Panc1 (cell line): ENCODE measurements around the gene CYFIP2. TPM values are rescaled to one million over a fixed set of nuclear protein-coding genes. Genes with fewer than 3 reads are reported as not detected.

Source experiments
- ATAC-seq: fragments of 200-7000 bp; cut with Tn5 transposase; 2 replicates; pipeline ENCODE4 v1.9.1; 2020; ENCODE audit warnings: mild to moderate bottlenecking, moderate library complexity
- BruUV-seq: library from RNA; stranded (reverse); fragments of 400-500 nt; replicated peaks from 2 replicates; lab custom pipeline; 2021; lab: Mats Ljungman, UMichigan
- CTCF ChIA-PET: fragments of 300-600 bp; sonication (Branson Sonifier 250); formaldehyde crosslinking; loops from one replicate; lab custom pipeline; 2022; ENCODE audit warnings: antibody characterized with exemption; lab: Charles Lee
- POLR2A ChIA-PET: fragments of 300-600 bp; sonication (Branson Sonifier 250); formaldehyde crosslinking; loops from one replicate; lab custom pipeline; 2022; ENCODE audit warnings: antibody characterized with exemption; lab: Charles Lee
- DNase-seq: peaks from one replicate; pipeline ENCODE4 v3.0.0-alpha.2; 2010; ENCODE audit warnings: low read depth, low spot score
- H3K27ac ChIP-seq: 2 replicates; pipeline ENCODE4 v1.5.1; 2011; ENCODE audit warnings: mild to moderate bottlenecking, low read length, inconsistent platforms
- H3K27me3 ChIP-seq: fragments of 200-500 bp; sonication (Bioruptor generic); 2 replicates; pipeline ENCODE4 v1.6.0; 2014; ENCODE audit warnings: low read length, inconsistent platforms; ENCODE audit not compliant: control insufficient read depth, insufficient read depth
- H3K36me3 ChIP-seq: fragments of 200-500 bp; sonication (Bioruptor generic); 2 replicates; pipeline ENCODE4 v1.5.1; 2014; ENCODE audit warnings: inconsistent platforms, mild to moderate bottlenecking, low read length, moderate library complexity; ENCODE audit not compliant: control insufficient read depth, insufficient read depth
- H3K4me1 ChIP-seq: 2 replicates; pipeline ENCODE4 v1.5.1; 2011; ENCODE audit warnings: inconsistent platforms, mild to moderate bottlenecking, low read length, moderate library complexity; ENCODE audit not compliant: control insufficient read depth, insufficient read depth
- H3K4me3 ChIP-seq, 2 experiments: 2 replicates each; pipeline ENCODE4 v1.5.1; 2011 to 2012; ENCODE audit warnings: low read depth in 2 of 2, low read length in 2 of 2, mild to moderate bottlenecking in 2 of 2, inconsistent platforms in 1 of 2, moderate library complexity in 1 of 2
- H3K9me3 ChIP-seq: fragments of 200-500 bp; sonication (Bioruptor generic); 2 replicates; pipeline ENCODE4 v1.5.1; 2014; ENCODE audit warnings: low read depth, mild to moderate bottlenecking, inconsistent platforms, low read length, moderate library complexity; ENCODE audit not compliant: control insufficient read depth, insufficient read depth
- POLR2AphosphoS5 ChIP-seq: IDR thresholded peaks from 2 replicates; pipeline ENCODE4 v1.6.1; 2012; ENCODE audit warnings: mild to moderate bottlenecking, low read depth, low read length, moderate library complexity
- SIN3A ChIP-seq: IDR thresholded peaks from 2 replicates; pipeline ENCODE4 v1.6.1; 2012; ENCODE audit warnings: low read depth, mild to moderate bottlenecking, low read length, moderate library complexity, borderline replicate concordance; ENCODE audit not compliant: insufficient read depth
- TCF7L2 ChIP-seq: IDR thresholded peaks from 2 replicates; pipeline ENCODE4 v1.6.1; 2011; ENCODE audit warnings: mild to moderate bottlenecking, low read depth, low read length, inconsistent platforms
- in situ Hi-C: cut with HindIII; loops from 2 replicates; pipeline ENCODE4 v1.10.0; 2016; ENCODE audit warnings: low sequenced_read_pairs, low pct_unique_long_range_greater_than_20kb
- intact Hi-C: fragments of 100-400 bp; cut with micrococcal nuclease; formaldehyde crosslinking; loops from one replicate; pipeline ENCODE4 v1.10.0; 2022; ENCODE audit not compliant: unreplicated experiment
- total RNA-seq: library from RNA; stranded (reverse); gene quantifications from one replicate; pipeline ENCODE4 v1.2.1, GENCODE V29; 2021; ENCODE audit not compliant: unreplicated experiment
- TF ChIP-seq, protein P1 (sequence below), 2 experiments: IDR thresholded peaks; 2 replicates each; pipeline ENCODE4 v1.6.1; 2011 to 2012; ENCODE audit warnings: low read depth in 2 of 2, control low read depth in 1 of 2, low read length in 1 of 2, mild to moderate bottlenecking in 1 of 2, moderate library complexity in 1 of 2; ENCODE audit not compliant: insufficient read depth in 1 of 2
- TF ChIP-seq, protein P2 (sequence below): fragments of 450-650 bp; IDR thresholded peaks from 2 replicates; pipeline ENCODE4 v1.5.1; 2017; ENCODE audit warnings: mild to moderate bottlenecking

Gene CYFIP2
- total RNA-seq, 1 experiment from 2014 or later: 0.80 TPM

DNA sequence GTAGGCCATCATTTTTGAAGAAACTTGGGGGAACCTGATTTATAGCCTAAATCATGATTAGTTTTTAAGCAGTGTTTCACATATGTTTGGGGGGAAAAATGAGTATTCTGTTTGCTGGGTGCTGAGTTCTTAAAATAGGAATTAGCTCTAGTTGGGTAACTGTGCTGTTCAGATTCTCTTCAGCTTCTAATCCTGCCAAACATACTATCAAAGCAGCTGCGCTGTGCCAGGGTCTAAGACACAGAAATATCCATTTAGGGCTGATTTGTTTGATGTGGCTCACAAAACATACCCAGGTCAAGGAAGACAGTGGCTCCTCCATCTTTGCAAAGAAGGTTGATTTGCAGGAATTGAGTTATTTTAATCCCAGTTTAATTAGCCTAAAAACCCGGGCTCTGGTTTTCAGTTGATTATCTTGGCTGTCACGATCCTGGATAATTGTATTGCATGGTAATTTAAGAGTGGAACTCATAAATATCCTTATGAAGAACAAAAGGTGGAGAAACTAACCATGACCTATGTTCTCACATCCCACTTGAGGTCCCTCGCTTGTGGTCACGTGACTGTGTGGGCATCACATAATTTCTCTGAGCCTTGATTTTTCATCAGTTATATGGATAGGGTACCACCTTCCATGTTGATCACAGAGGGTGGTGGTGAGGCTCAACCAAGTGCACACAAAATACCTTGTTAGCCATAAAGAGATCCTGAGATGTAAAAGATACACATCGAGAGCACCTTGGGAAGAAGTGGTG is 18.7 kb downstream of the CYFIP2 start:
- Histone ChIP-seq H3K27me3 (peaks cover 7% of the 10 kb centered on the region), H3K27ac (no peak overlapping the region), H3K36me3 (no peaks in the 10 kb centered on the region), H3K4me3 (no peak overlapping the region), H3K9me3 (no peaks in the 10 kb centered on the region), H3K4me1 (no peaks in the 10 kb centered on the region)
- DNase-seq (no peak), ATAC-seq (no peak)
- CTCF ChIA-PET: no interaction called here
- intact Hi-C loops (no loop called here), in situ Hi-C loops (no loop called here)
- BruUV-seq: no TSS peak
- TF ChIP-seq TCF7L2 (no peak), POLR2AphosphoS5 (no peak), SIN3A (no peak)
- TF ChIP-seq, protein P1, sequence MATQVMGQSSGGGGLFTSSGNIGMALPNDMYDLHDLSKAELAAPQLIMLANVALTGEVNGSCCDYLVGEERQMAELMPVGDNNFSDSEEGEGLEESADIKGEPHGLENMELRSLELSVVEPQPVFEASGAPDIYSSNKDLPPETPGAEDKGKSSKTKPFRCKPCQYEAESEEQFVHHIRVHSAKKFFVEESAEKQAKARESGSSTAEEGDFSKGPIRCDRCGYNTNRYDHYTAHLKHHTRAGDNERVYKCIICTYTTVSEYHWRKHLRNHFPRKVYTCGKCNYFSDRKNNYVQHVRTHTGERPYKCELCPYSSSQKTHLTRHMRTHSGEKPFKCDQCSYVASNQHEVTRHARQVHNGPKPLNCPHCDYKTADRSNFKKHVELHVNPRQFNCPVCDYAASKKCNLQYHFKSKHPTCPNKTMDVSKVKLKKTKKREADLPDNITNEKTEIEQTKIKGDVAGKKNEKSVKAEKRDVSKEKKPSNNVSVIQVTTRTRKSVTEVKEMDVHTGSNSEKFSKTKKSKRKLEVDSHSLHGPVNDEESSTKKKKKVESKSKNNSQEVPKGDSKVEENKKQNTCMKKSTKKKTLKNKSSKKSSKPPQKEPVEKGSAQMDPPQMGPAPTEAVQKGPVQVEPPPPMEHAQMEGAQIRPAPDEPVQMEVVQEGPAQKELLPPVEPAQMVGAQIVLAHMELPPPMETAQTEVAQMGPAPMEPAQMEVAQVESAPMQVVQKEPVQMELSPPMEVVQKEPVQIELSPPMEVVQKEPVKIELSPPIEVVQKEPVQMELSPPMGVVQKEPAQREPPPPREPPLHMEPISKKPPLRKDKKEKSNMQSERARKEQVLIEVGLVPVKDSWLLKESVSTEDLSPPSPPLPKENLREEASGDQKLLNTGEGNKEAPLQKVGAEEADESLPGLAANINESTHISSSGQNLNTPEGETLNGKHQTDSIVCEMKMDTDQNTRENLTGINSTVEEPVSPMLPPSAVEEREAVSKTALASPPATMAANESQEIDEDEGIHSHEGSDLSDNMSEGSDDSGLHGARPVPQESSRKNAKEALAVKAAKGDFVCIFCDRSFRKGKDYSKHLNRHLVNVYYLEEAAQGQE (IDR thresholded peaks at IDR 0.05; ENCODE audit: insufficient read depth in 1 of 2, low read depth in 2 of 2, low read length in 1 of 2): no peak
- TF ChIP-seq, protein P2, sequence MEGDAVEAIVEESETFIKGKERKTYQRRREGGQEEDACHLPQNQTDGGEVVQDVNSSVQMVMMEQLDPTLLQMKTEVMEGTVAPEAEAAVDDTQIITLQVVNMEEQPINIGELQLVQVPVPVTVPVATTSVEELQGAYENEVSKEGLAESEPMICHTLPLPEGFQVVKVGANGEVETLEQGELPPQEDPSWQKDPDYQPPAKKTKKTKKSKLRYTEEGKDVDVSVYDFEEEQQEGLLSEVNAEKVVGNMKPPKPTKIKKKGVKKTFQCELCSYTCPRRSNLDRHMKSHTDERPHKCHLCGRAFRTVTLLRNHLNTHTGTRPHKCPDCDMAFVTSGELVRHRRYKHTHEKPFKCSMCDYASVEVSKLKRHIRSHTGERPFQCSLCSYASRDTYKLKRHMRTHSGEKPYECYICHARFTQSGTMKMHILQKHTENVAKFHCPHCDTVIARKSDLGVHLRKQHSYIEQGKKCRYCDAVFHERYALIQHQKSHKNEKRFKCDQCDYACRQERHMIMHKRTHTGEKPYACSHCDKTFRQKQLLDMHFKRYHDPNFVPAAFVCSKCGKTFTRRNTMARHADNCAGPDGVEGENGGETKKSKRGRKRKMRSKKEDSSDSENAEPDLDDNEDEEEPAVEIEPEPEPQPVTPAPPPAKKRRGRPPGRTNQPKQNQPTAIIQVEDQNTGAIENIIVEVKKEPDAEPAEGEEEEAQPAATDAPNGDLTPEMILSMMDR: no peak
- POLR2A ChIA-PET: no interaction called here

DNA sequence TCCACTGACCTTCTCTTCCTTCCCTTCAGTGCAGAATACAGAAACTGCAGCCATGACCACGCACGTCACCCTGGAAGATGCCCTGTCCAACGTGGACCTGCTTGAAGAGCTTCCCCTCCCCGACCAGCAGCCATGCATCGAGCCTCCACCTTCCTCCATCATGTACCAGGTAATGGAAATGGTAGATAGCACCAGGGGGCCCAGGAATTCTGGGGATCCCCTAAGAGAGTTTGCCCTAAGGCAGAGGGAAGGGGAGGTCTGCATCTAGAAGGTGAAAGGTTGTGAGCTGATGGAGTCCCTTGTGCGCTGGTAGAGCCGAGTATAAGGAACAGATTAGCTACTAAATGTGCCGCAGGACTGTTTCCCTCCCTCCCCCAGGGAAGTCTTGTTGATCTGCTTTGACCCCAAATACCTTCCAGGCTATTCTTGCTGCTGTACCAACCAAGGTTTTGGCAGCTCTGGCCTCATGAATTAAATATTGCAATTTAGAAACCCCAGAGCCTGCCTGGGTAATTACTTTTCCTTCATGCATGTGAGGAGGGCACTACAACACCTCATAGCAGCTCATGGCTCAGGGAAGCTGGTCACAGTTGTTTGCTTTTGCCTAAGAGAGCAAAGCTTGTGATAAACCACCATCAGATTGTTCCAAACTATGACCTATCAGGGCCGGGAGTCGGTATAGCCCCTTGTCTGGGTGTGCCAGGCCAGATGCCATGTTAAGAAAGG is 19.6 kb downstream of the CYFIP2 start:
- POLR2A ChIA-PET: no interaction called here
- TF ChIP-seq POLR2AphosphoS5: no peak
- TF ChIP-seq, protein P2: no peak
- TF ChIP-seq SIN3A: no peak
- TF ChIP-seq, protein P1 (IDR thresholded peaks at IDR 0.05; ENCODE audit: insufficient read depth in 1 of 2, low read depth in 2 of 2, low read length in 1 of 2): no peak
- no peak for TF ChIP-seq TCF7L2
- in situ Hi-C loops: no loop called here
- no peaks in the 10 kb centered on the region for H3K36me3 ChIP-seq
- CTCF ChIA-PET: no interaction called here
- H3K27me3 ChIP-seq: peaks cover 4% of the 10 kb centered on the region
- no peaks in the 10 kb centered on the region for H3K4me1 ChIP-seq
- H3K4me3 ChIP-seq: no peak overlapping the region
- no peak for DNase-seq
- intact Hi-C loops: no loop called here
- ATAC-seq: no peak
- no peak overlapping the region for H3K27ac ChIP-seq
- BruUV-seq: no TSS peak
- no peaks in the 10 kb centered on the region for H3K9me3 ChIP-seq
